GM18870 (cell line): ENCODE measurements around the gene ABCA1.
"Not testable (repeated sequence)": the region's sequence is repeated elsewhere in the genome, so short reads cannot be mapped to it uniquely, and the experiment has no call there.

Experiments
- ATAC-seq: cut with Tn5 transposase; IDR thresholded peaks from one replicate; pipeline ENCODE4 v1.9.1; 2021; ENCODE audit warnings: moderate library complexity; ENCODE audit not compliant: unreplicated experiment

ABCA1 gene

GRCh38 chr9:104944871-104945270, 16.9 kb upstream of the ABCA1 start:
- no peak for ATAC-seq

- no peak for ATAC-seq
Measured at GRCh38 chr9:104944356-104944755, 16.4 kb upstream of the ABCA1 start.

GRCh38 chr9:104941597-104941996, 13.6 kb upstream of the ABCA1 start:
- ATAC-seq: no peak

GRCh38 chr9:104936291-104936690, 8.3 kb upstream of the ABCA1 start:
- ATAC-seq: no peak

- not testable (repeated sequence) for ATAC-seq
Measured at GRCh38 chr9:104935501-104935810, 7.5 kb upstream of the ABCA1 start.

- ATAC-seq: no peak
Measured at GRCh38 chr9:104934691-104935500, 6.9 kb upstream of the ABCA1 start.

- ATAC-seq: not testable (repeated sequence)
Measured at GRCh38 chr9:104933091-104933490, 5.1 kb upstream of the ABCA1 start.

GRCh38 chr9:104931256-104931655, 3.3 kb upstream of the ABCA1 start:
- ATAC-seq: no peak

GRCh38 chr9:104927216-104927911, 591 bp downstream of the ABCA1 start:
- ATAC-seq: no peak

- ATAC-seq: peak; percentile 54
Measured at GRCh38 chr9:104923740-104924139, 4.2 kb downstream of the ABCA1 start.

GRCh38 chr9:104923289-104923688, 4.7 kb downstream of the ABCA1 start:
- no peak for ATAC-seq

GRCh38 chr9:104922748-104923147, 5.2 kb downstream of the ABCA1 start:
- ATAC-seq: not testable (repeated sequence)

GRCh38 chr9:104921067-104921741, 6.8 kb downstream of the ABCA1 start:
- peak; percentile 53 for ATAC-seq

GRCh38 chr9:104915753-104916152, 12.2 kb downstream of the ABCA1 start:
- ATAC-seq: no peak

- ATAC-seq: no peak
Measured at GRCh38 chr9:104915049-104915448, 12.9 kb downstream of the ABCA1 start.

- no peak for ATAC-seq
Measured at GRCh38 chr9:104914466-104914865, 13.5 kb downstream of the ABCA1 start.

- ATAC-seq: no peak
Measured at GRCh38 chr9:104912606-104913005, 15.3 kb downstream of the ABCA1 start.

- no peak for ATAC-seq
Measured at GRCh38 chr9:104911032-104911607, 16.8 kb downstream of the ABCA1 start.

GRCh38 chr9:104907278-104907951, 20.5 kb downstream of the ABCA1 start:
- ATAC-seq: no peak

- ATAC-seq: no peak
Measured at GRCh38 chr9:104906441-104907277, 21.3 kb downstream of the ABCA1 start.
